Hepatocyte (in vitro differentiated cells): Measurements from ENCODE around the gene DOCK4.

Experiments
- CTCF ChIP-seq: fragments of 200-600 bp; sonication (generic); IDR thresholded peaks from 2 replicates; pipeline ENCODE4 v1.5.1; 2016; ENCODE audit warnings: antibody characterized with exemption, mild to moderate bottlenecking; ENCODE audit not compliant: poor library complexity
- EZH2 ChIP-seq: fragments of 200-600 bp; sonication (generic); IDR thresholded peaks from 2 replicates; pipeline ENCODE4 v1.6.1; 2016; ENCODE audit warnings: antibody characterized with exemption, mild to moderate bottlenecking, borderline replicate concordance

GRCh38 chr7:111744501-111745155 lies 461.6 kb downstream of the DOCK4 start:
- TF ChIP-seq CTCF = no peak
- no peak for TF ChIP-seq EZH2
